Measurements from ENCODE around the gene GULP1.

- TF ChIP-seq POLR2A (IDR thresholded peaks at IDR 0.05; ENCODE audit: low read depth, low read length) (no peak), POLR2AphosphoS5 (IDR thresholded peaks at IDR 0.05; ENCODE audit: low read depth, low read length) (no peak)
These were observed 88.1 kb downstream of the GULP1 start for GRCh38 chr2:188379748-188380147.

Measured in GM12891 (cell line).